K562 (cell line): ENCODE measurements around the gene CNTRL. TPM values are rescaled to one million over a fixed set of nuclear protein-coding genes. Genes with fewer than 3 reads are reported as not detected.

Experiments used
- ATAC-seq: fragments of 200-7000 bp; cut with Tn5 transposase; 3 replicates; pipeline ENCODE4 v1.9.1; 2020; ENCODE audit warnings: moderate library complexity
- BruUV-seq: library from RNA; stranded (reverse); fragments of 400-500 nt; replicated peaks from 2 replicates; lab custom pipeline; 2021; lab: Mats Ljungman, UMichigan
- CTCF ChIA-PET: fragments of 300-600 bp; formaldehyde crosslinking; extraction: SDS; loops from one replicate; lab custom pipeline; 2021; ENCODE audit warnings: low intra/inter-chr PET ratio; lab: Yijun Ruan, JAX
- POLR2A ChIA-PET: fragments of 300-600, 350-650 bp; sonication (Branson Sonifier 250); formaldehyde crosslinking; extraction: SDS; loops from one replicate; lab custom pipeline; 2021; ENCODE audit warnings: antibody characterized with exemption, inconsistent platforms; lab: Yijun Ruan, JAX
- DNase-seq, 4 experiments: peaks; one replicate each; pipeline versions ENCODE4 v3.0.0 to v3.0.0-alpha.2; 2011 to 2018; ENCODE audit warnings: low spot score in 3 of 4, mixed read lengths in 3 of 4; ENCODE audit errors: extremely low read depth in 1 of 4
- FAIRE-seq: peaks from 2 replicates; lab custom pipeline; 2011; peaks lifted over from hg19 to GRCh38; lab: Jason Lieb, UNC
- H2AFZ ChIP-seq: 2 replicates; pipeline ENCODE4 v1.6.0; 2011; ENCODE audit warnings: low read depth, low read length, control low read depth, inconsistent platforms
- H3K27ac ChIP-seq: fragments of 200-600 bp; 3 replicates; pipeline ENCODE4 v1.8.0; 2011; ENCODE audit warnings: low read depth, mild to moderate bottlenecking, control low read depth, inconsistent platforms, low read length, moderate library complexity, mixed read lengths; ENCODE audit errors: extremely low read depth
- H3K27me3 ChIP-seq, 2 experiments: fragments of 300-600 bp in 1 of 2; 2 replicates in 1 of 2; 3 replicates in 1 of 2; pipeline versions ENCODE4 v1.6.0 to v1.8.0; 2011; ENCODE audit warnings: inconsistent platforms in 2 of 2, low read length in 2 of 2, mild to moderate bottlenecking in 1 of 2, mixed read lengths in 1 of 2, moderate library complexity in 1 of 2; ENCODE audit not compliant: control insufficient read depth in 2 of 2, insufficient read depth in 2 of 2
- H3K36me3 ChIP-seq: fragments of 300-600 bp; 3 replicates; pipeline ENCODE4 v1.8.0; 2011; ENCODE audit warnings: mild to moderate bottlenecking, low read length, inconsistent platforms; ENCODE audit not compliant: control insufficient read depth, insufficient read depth
- H3K4me1 ChIP-seq, 2 experiments: fragments of 200-600 bp in 1 of 2; replicated peaks in 1 of 2; 2 replicates in 1 of 2; 3 replicates in 1 of 2; pipeline versions ENCODE4 v1.5.1 to v1.8.0; 2011; ENCODE audit warnings: inconsistent platforms in 2 of 2, low read length in 2 of 2, mild to moderate bottlenecking in 1 of 2, mixed read lengths in 1 of 2, moderate library complexity in 1 of 2; ENCODE audit not compliant: control insufficient read depth in 2 of 2, insufficient read depth in 2 of 2
- H3K4me2 ChIP-seq: 2 replicates; pipeline ENCODE4 v1.6.1; 2011; ENCODE audit warnings: low read length, control low read depth, inconsistent platforms, mixed read lengths; ENCODE audit not compliant: insufficient read depth
- H3K4me3 ChIP-seq: fragments of 200-600 bp; sonication (generic), shearing (Covaris generic); 2 replicates; pipeline ENCODE4 v1.5.1; 2016; ENCODE audit warnings: control low read depth, inconsistent platforms
- H3K79me2 ChIP-seq: fragments of 200-600 bp; 3 replicates; pipeline ENCODE4 v1.8.0; 2011; ENCODE audit warnings: low read length, inconsistent platforms; ENCODE audit not compliant: control insufficient read depth, insufficient read depth
- H3K9ac ChIP-seq, 2 experiments: 2 replicates each; pipeline versions ENCODE4 v1.6.0 to v1.6.1; 2011; ENCODE audit warnings: low read depth in 2 of 2, low read length in 2 of 2, control low read depth in 1 of 2, inconsistent platforms in 1 of 2, mild to moderate bottlenecking in 1 of 2, mixed read lengths in 1 of 2; ENCODE audit not compliant: insufficient read depth in 1 of 2
- H3K9me1 ChIP-seq: one replicate; pipeline ENCODE4 v1.6.0; 2011; ENCODE audit warnings: inconsistent platforms, mild to moderate bottlenecking, low read length, moderate library complexity; ENCODE audit not compliant: control insufficient read depth, insufficient read depth
- H3K9me3 ChIP-seq: replicated peaks from 2 replicates; pipeline ENCODE4 v1.5.1; 2011; ENCODE audit warnings: low read depth, low read length, inconsistent platforms; ENCODE audit not compliant: control insufficient read depth, insufficient read depth
- H4K20me1 ChIP-seq: replicated peaks from 2 replicates; pipeline ENCODE4 v1.6.1; 2011; ENCODE audit warnings: low read length, inconsistent platforms, mixed read lengths; ENCODE audit not compliant: control insufficient read depth, insufficient read depth
- ETS1 ChIP-seq: conservative IDR thresholded peaks from 2 replicates; pipeline ENCODE4 v1.6.1; 2011; ENCODE audit warnings: low read depth, mild to moderate bottlenecking, low read length; ENCODE audit not compliant: control insufficient read depth
- HDAC6 ChIP-seq: IDR thresholded peaks from 2 replicates; pipeline ENCODE4 v1.6.1; 2012; ENCODE audit warnings: low read depth, mild to moderate bottlenecking, control low read depth, inconsistent platforms, low read length, moderate library complexity
- TFAP4 ChIP-seq: sonication (generic); formaldehyde crosslinking; IDR thresholded peaks from 2 replicates; pipeline ENCODE4 v1.8.0; 2022; ENCODE audit warnings: missing genetic modification reagents, mild to moderate bottlenecking, moderate library complexity, borderline replicate concordance
- USF1 ChIP-seq: sonication (generic); formaldehyde crosslinking; IDR thresholded peaks from 2 replicates; pipeline ENCODE4 v1.9.0; 2022; ENCODE audit warnings: mild to moderate bottlenecking, missing genetic modification reagents
- ZBTB43 ChIP-seq: sonication (generic); formaldehyde crosslinking; IDR thresholded peaks from 2 replicates; pipeline ENCODE4 v1.8.0; 2023; ENCODE audit warnings: mild to moderate bottlenecking, missing genetic modification reagents
- ZBTB49 ChIP-seq: sonication (generic); formaldehyde crosslinking; IDR thresholded peaks from 2 replicates; pipeline ENCODE4 v1.8.0; 2022; ENCODE audit warnings: missing genetic modification reagents, mild to moderate bottlenecking, borderline replicate concordance
- ZHX1 ChIP-seq: fragments of 150-350 bp; conservative IDR thresholded peaks from 2 replicates; pipeline ENCODE4 v1.6.1; 2014; ENCODE audit warnings: low read length
- ZNF324 ChIP-seq: fragments of 250-450 bp; sonication (Bioruptor Pico); IDR thresholded peaks from 2 replicates; pipeline ENCODE4 v1.4.0; 2020; ENCODE audit warnings: mild to moderate bottlenecking
- ZNF384 ChIP-seq: IDR thresholded peaks from 2 replicates; pipeline ENCODE4 v1.6.1; 2012; ENCODE audit warnings: low read depth, low read length, improper control_type of control experiment
- WGBS: fragments of 100-300 bp; shearing (Covaris generic); methylation state at CpG from one replicate; pipeline ENCODE4 v1.1.6; 2016; ENCODE audit warnings: low coverage, mixed read lengths; ENCODE audit not compliant: insufficient coverage; ENCODE audit errors: missing lambda C conversion rate; 5-methylcytosine and 5-hydroxymethylcytosine counted together
- in situ Hi-C: fragments of 300-500 bp; cut with MboI; formaldehyde crosslinking; loops from 4 replicates; pipeline ENCODE4 v1.15.0; 2018; ENCODE audit warnings: inconsistent platforms, mixed read lengths
- intact Hi-C: fragments of 100-400 bp; cut with micrococcal nuclease; formaldehyde crosslinking; loops from 2 replicates; pipeline ENCODE4 v1.14.2; 2022
- polyA plus RNA-seq, 8 experiments: library from polyadenylated mRNA; depleted of rRNA in 4 of 8; stranded (reverse) in 5 of 8; unstranded in 3 of 8; fragments of >200 nt; fragmentation: Nextera tagmentation in 2 of 8; fragmentation: Illumina TruSeq in 1 of 8; extraction: Ambion mirVana in 2 of 8; extraction: Trizol in 1 of 8; gene quantifications; 2 replicates each; pipeline versions ENCODE4 v1.2.1 to v1.2.3, GENCODE V29; 2011 to 2014; ENCODE audit warnings: inconsistent platforms in 1 of 8, missing spikeins in 1 of 8
- total RNA-seq, 7 experiments: library from RNA; depleted of rRNA in 6 of 7; stranded (reverse); fragments of >200 nt in 6 of 7; fragmentation: Illumina TruSeq in 2 of 7; extraction: Trizol in 2 of 7; gene quantifications; 2 replicates each; pipeline versions ENCODE4 v1.2.1 to v1.2.3, GENCODE V29; 2011 to 2021; ENCODE audit warnings: low replicate concordance in 1 of 7

Gene CNTRL
- total and polyA plus RNA-seq, 9 of the 15 experiments (the other 6 are each of a cell fraction or from before 2014, with no cell fraction given), result 9.2 to 28.9 (median 20.5) TPM

GRCh38 chr9:121143771-121144170, 69.0 kb downstream of the CNTRL start:
- H3K4me1 ChIP-seq, result no peaks in the 10 kb centered on the region
- ATAC-seq, result no peak
- no peak for DNase-seq
- BruUV-seq, result no TSS peak
- H3K27ac ChIP-seq, result no peak overlapping the region
- peaks cover 89% of the 10 kb centered on the region for H3K36me3 ChIP-seq
- in situ Hi-C loops, result no loop called here
- no peak for TF ChIP-seq HDAC6
- no peak for TF ChIP-seq TFAP4 (CRISPR knock-in tag)
- no peak for TF ChIP-seq ZNF324
- no peak for TF ChIP-seq USF1
- no peak for TF ChIP-seq ZHX1
- no peak for TF ChIP-seq ZBTB43 (CRISPR knock-in tag)
- no peak for TF ChIP-seq ETS1
- TF ChIP-seq ZNF384, result no peak
- no peak for TF ChIP-seq ZBTB49 (CRISPR knock-in tag)
- no peak overlapping the region for H2AFZ ChIP-seq
- no peak overlapping the region for H3K4me2 ChIP-seq
- ChIA-PET CTCF (no interaction called here), POLR2A (interaction anchor here (1.7 kb wide), 1 partner anchor 22 kb away, joined by 7 read pairs; no protein-coding TSS in a partner anchor)
- H3K9me3 ChIP-seq, result no peaks in the 10 kb centered on the region
- no peak overlapping the region for H3K9ac ChIP-seq
- H3K4me3 ChIP-seq, result no peak overlapping the region
- H4K20me1 ChIP-seq, result no peaks in the 10 kb centered on the region
- intact Hi-C loops, result no loop called here
- FAIRE-seq, result no peak
- H3K79me2 ChIP-seq, result no peaks in the 10 kb centered on the region
- WGBS, result 84% methylated on average over 2 of the region's 2 CpGs
- H3K9me1 ChIP-seq, result no peaks in the 10 kb centered on the region
- H3K27me3 ChIP-seq, result no peaks in the 10 kb centered on the region
